Neural progenitor cell (in vitro differentiated cells): ENCODE data around the gene FMNL2.

Experiments
- EZH2 ChIP-seq: fragments of 200-600 bp; sonication (generic); IDR thresholded peaks from 2 replicates; pipeline ENCODE4 v1.6.1; 2017; ENCODE audit warnings: antibody characterized with exemption, mild to moderate bottlenecking, moderate library complexity
- EZH2phosphoT487 ChIP-seq: fragments of 200-600 bp; sonication (generic); IDR thresholded peaks from 2 replicates; pipeline ENCODE4 v1.6.1; 2017; ENCODE audit warnings: antibody characterized with exemption
- TF ChIP-seq, protein P1 (sequence below): fragments of 200-600 bp; sonication (generic); IDR thresholded peaks from 2 replicates; pipeline ENCODE4 v1.5.1; 2017; ENCODE audit warnings: antibody characterized with exemption, mild to moderate bottlenecking

DNA sequence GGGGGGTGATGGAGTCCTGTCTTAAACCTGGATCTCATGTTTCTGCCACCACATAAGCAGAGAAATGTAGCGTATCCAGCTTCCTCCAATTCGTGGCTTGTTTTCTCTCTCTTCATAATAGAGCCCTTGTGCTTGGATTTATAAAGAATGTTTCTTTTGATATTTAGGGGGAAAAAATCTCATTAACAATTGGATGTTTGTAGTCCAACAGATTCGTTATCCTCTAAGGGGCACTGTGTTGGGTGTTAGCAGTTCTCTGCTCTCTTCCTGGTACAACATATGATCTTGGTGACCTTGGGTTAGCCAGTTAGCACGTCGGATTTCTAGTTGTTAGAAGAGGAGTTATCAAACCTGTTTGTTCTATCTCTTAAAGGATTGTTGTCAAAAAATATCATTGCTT, 127.8 kb downstream of the FMNL2 start:
- TF ChIP-seq, protein P1, sequence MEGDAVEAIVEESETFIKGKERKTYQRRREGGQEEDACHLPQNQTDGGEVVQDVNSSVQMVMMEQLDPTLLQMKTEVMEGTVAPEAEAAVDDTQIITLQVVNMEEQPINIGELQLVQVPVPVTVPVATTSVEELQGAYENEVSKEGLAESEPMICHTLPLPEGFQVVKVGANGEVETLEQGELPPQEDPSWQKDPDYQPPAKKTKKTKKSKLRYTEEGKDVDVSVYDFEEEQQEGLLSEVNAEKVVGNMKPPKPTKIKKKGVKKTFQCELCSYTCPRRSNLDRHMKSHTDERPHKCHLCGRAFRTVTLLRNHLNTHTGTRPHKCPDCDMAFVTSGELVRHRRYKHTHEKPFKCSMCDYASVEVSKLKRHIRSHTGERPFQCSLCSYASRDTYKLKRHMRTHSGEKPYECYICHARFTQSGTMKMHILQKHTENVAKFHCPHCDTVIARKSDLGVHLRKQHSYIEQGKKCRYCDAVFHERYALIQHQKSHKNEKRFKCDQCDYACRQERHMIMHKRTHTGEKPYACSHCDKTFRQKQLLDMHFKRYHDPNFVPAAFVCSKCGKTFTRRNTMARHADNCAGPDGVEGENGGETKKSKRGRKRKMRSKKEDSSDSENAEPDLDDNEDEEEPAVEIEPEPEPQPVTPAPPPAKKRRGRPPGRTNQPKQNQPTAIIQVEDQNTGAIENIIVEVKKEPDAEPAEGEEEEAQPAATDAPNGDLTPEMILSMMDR, result no peak
- TF ChIP-seq EZH2phosphoT487 (no peak), EZH2 (no peak)
